A549 (cell line): ENCODE data around the gene FGD4.

Experiments
- CEBPB ChIP-seq, 2 experiments: fragments of >200 bp in 1 of 2; sonication (Bioruptor Twin) in 1 of 2; formaldehyde crosslinking in 1 of 2; IDR thresholded peaks; 2 replicates each; pipeline ENCODE4 v1.6.1; 2012 to 2016
- RFX5 ChIP-seq: fragments of 450-650 bp; IDR thresholded peaks from 2 replicates; pipeline ENCODE4 v1.7.1; 2014; ENCODE audit warnings: antibody characterized with exemption, mild to moderate bottlenecking, moderate library complexity
- TF ChIP-seq, protein P1 (sequence below): fragments of >200 bp; sonication (Bioruptor Twin); formaldehyde crosslinking; IDR thresholded peaks from 3 replicates; pipeline ENCODE4 v1.5.1; 2016

DNA sequence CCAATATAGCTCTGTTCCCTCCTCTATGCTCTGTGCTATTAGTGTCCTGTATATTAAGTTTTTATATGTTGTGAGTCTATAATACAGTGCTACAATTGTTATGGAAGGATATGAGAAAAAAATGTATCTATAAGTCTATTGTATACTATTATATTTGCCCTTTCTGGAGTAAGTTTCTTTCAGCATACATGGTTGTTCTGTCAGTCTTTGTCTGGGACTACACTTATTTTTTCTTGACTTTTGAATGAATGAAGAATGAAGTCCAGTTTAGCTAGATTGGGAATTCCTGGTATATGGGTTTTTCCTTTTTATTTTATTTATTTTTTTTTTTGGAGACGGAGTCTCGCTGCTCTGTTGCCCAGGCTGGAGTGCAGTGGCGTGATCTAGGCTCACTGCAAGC, 203.7 kb downstream of the FGD4 start:
- TF ChIP-seq, protein P1, sequence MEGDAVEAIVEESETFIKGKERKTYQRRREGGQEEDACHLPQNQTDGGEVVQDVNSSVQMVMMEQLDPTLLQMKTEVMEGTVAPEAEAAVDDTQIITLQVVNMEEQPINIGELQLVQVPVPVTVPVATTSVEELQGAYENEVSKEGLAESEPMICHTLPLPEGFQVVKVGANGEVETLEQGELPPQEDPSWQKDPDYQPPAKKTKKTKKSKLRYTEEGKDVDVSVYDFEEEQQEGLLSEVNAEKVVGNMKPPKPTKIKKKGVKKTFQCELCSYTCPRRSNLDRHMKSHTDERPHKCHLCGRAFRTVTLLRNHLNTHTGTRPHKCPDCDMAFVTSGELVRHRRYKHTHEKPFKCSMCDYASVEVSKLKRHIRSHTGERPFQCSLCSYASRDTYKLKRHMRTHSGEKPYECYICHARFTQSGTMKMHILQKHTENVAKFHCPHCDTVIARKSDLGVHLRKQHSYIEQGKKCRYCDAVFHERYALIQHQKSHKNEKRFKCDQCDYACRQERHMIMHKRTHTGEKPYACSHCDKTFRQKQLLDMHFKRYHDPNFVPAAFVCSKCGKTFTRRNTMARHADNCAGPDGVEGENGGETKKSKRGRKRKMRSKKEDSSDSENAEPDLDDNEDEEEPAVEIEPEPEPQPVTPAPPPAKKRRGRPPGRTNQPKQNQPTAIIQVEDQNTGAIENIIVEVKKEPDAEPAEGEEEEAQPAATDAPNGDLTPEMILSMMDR = no peak
- no peak for TF ChIP-seq CEBPB (IDR thresholded peaks at IDR 0.05)
- no peak for TF ChIP-seq RFX5
